ENCODE measurements around the gene PACRG. TPM values are rescaled to one million over a fixed set of nuclear protein-coding genes. Genes with fewer than 3 reads are reported as not detected.

PACRG gene
- total RNA-seq, 1 donor from 2014 or later = 2.4 TPM

- no peaks in the 10 kb centered on the region for H3K4me1 Mint-ChIP-seq (ENCODE audit: low read depth)
These were observed 503.7 kb downstream of the PACRG start for GRCh38 chr6:163231356-163232014.

DNA sequence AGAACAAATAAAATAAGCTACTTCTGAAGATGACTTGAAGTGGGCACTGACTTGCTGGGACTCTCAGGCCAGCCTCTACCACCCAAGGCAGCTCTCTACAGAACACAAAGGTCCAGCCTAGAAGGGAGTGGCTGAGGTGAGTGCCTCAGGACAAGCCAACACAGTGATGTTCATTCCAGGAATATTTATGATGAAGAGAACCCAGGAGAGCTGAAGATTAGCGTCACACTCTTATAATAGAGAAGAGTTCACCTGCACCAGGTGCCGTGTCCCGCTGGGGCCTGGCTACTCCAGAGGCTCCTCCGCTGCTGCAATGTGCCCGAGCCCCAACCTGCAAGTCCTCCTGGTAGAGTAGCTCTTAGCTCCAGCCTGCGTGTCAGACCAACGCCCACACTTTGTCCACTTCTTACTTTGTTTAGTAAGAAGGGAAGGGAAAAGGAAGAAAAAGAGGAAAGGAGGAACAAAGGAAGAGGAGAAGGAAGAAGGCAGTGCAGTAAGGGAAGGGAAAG is 504.3 kb downstream of the PACRG start:
- Mint-ChIP-seq H3K27ac (no peak overlapping the region), H3K4me3 (ENCODE audit: low read depth) (no peak overlapping the region), H3K27me3 (peaks cover 7% of the 10 kb centered on the region)

More at GRCh38 chr6:163231356-163232014, 503.7 kb downstream of the PACRG start:
- H3K4me3 Mint-ChIP-seq (ENCODE audit: low read depth) = no peak overlapping the region
- DNase-seq (ENCODE audit: low spot score, unreplicated experiment) = no peak
- H3K27me3 Mint-ChIP-seq = peaks cover 7% of the 10 kb centered on the region
- H3K27ac Mint-ChIP-seq = no peak overlapping the region
- no peaks in the 10 kb centered on the region for H3K36me3 Mint-ChIP-seq (ENCODE audit: insufficient read depth)
- no peaks in the 10 kb centered on the region for H3K9me3 Mint-ChIP-seq (ENCODE audit: low read depth)
- TF ChIP-seq CTCF (IDR thresholded peaks at IDR 0.05; ENCODE audit: unreplicated experiment) = no peak

GRCh38 chr6:163232649-163233048 is 504.9 kb downstream of the PACRG start:
- no peak for DNase-seq (ENCODE audit: low spot score, unreplicated experiment)
- no peak overlapping the region for H3K4me3 Mint-ChIP-seq (ENCODE audit: low read depth)

More for the DNA sequence above, 504.3 kb downstream of the PACRG start:
- no peaks in the 10 kb centered on the region for H3K9me3 Mint-ChIP-seq (ENCODE audit: low read depth)
- no peak for TF ChIP-seq CTCF (IDR thresholded peaks at IDR 0.05; ENCODE audit: unreplicated experiment)
- no peaks in the 10 kb centered on the region for H3K4me1 Mint-ChIP-seq (ENCODE audit: low read depth)
- no peak for DNase-seq (ENCODE audit: low spot score, unreplicated experiment)
- H3K36me3 Mint-ChIP-seq (ENCODE audit: insufficient read depth) = no peaks in the 10 kb centered on the region

DNA sequence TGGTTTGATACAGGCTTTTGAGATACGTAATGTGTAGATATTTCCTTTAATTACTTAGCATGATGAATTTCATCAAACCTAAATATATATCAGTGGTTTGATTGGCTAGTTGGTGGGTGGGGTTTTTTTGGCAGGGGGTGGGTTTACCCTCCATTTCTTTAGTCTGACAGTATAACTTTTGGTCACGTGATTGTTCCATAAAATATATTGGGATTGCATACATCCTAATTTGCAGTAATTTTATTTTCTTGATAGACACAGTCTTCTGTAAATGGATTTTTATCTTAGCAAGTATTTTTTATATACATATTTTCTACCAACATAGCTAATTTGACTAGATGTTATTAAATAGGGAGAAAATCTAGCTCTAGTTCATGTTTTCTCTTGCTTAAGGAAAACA is 509.3 kb downstream of the PACRG start:
- Mint-ChIP-seq H3K27me3 (peaks cover 3% of the 10 kb centered on the region), H3K4me3 (ENCODE audit: low read depth) (no peak overlapping the region), H3K36me3 (ENCODE audit: insufficient read depth) (no peaks in the 10 kb centered on the region), H3K4me1 (ENCODE audit: low read depth) (no peaks in the 10 kb centered on the region), H3K27ac (no peak overlapping the region), H3K9me3 (ENCODE audit: low read depth) (no peaks in the 10 kb centered on the region)
- no peak for DNase-seq (ENCODE audit: low spot score, unreplicated experiment)
- no peak for TF ChIP-seq CTCF (IDR thresholded peaks at IDR 0.05; ENCODE audit: unreplicated experiment)

More at GRCh38 chr6:163232649-163233048, 504.9 kb downstream of the PACRG start:
- no peaks in the 10 kb centered on the region for H3K9me3 Mint-ChIP-seq (ENCODE audit: low read depth)
- no peak for TF ChIP-seq CTCF (IDR thresholded peaks at IDR 0.05; ENCODE audit: unreplicated experiment)
- no peaks in the 10 kb centered on the region for H3K36me3 Mint-ChIP-seq (ENCODE audit: insufficient read depth)
- H3K4me1 Mint-ChIP-seq (ENCODE audit: low read depth) = no peaks in the 10 kb centered on the region
- H3K27me3 Mint-ChIP-seq = peaks cover 7% of the 10 kb centered on the region
- no peak overlapping the region for H3K27ac Mint-ChIP-seq

GRCh38 chr6:163239572-163240340 is 512.0 kb downstream of the PACRG start:
- H3K27me3 Mint-ChIP-seq = no peaks in the 10 kb centered on the region

More at GRCh38 chr6:163239572-163240340, 512.0 kb downstream of the PACRG start:
- H3K36me3 Mint-ChIP-seq (ENCODE audit: insufficient read depth) = no peaks in the 10 kb centered on the region
- no peak overlapping the region for H3K27ac Mint-ChIP-seq
- no peaks in the 10 kb centered on the region for H3K9me3 Mint-ChIP-seq (ENCODE audit: low read depth)
- no peak for TF ChIP-seq CTCF (IDR thresholded peaks at IDR 0.05; ENCODE audit: unreplicated experiment)
- peaks cover 13% of the 10 kb centered on the region for H3K4me1 Mint-ChIP-seq (ENCODE audit: low read depth)
- no peak for DNase-seq (ENCODE audit: low spot score, unreplicated experiment)
- no peak overlapping the region for H3K4me3 Mint-ChIP-seq (ENCODE audit: low read depth)

Data from progenitor cell of endocrine pancreas (in vitro differentiated cells).